Activated CD8-positive, alpha-beta T cell treated with anti-CD3 and anti-CD28 coated beads for 36 hours (primary cell): Measurements from ENCODE around the gene LSG1. TPM values are rescaled to one million over a fixed set of nuclear protein-coding genes. Genes with fewer than 3 reads are reported as not detected.

Experiments used
- ATAC-seq: fragments of 200-7000 bp; cut with Tn5 transposase; one replicate; pipeline ENCODE4 v1.10.0; 2021; ENCODE audit warnings: mild to moderate bottlenecking, moderate library complexity
- CTCF ChIA-PET: fragments of 350-600 bp; sonication (Branson Sonifier 250); formaldehyde crosslinking; loops from one replicate; lab custom pipeline; 2021; ENCODE audit warnings: antibody characterized with exemption; lab: Charles Lee
- POLR2A ChIA-PET: fragments of 350-600 bp; sonication (Branson Sonifier 250); formaldehyde crosslinking; loops from one replicate; lab custom pipeline; 2021; ENCODE audit warnings: antibody characterized with exemption; lab: Charles Lee
- DNase-seq: peaks from one replicate; pipeline ENCODE4 v3.0.0-alpha.2; 2020
- H3K27ac Mint-ChIP-seq: one replicate; pipeline ENCODE4 v1.8.0; 2021; ENCODE audit warnings: mild to moderate bottlenecking, mixed read lengths
- H3K27me3 Mint-ChIP-seq: one replicate; pipeline ENCODE4 v1.8.0; 2021; ENCODE audit warnings: mixed read lengths
- H3K36me3 Mint-ChIP-seq: one replicate; pipeline ENCODE4 v1.8.0; 2021; ENCODE audit warnings: low read depth, mixed read lengths
- H3K4me1 Mint-ChIP-seq: one replicate; pipeline ENCODE4 v1.8.0; 2021; ENCODE audit warnings: low read depth, mixed read lengths
- H3K4me3 Mint-ChIP-seq: one replicate; pipeline ENCODE4 v1.8.0; 2021; ENCODE audit warnings: mild to moderate bottlenecking, moderate library complexity, mixed read lengths
- H3K9me3 Mint-ChIP-seq: one replicate; pipeline ENCODE4 v1.8.0; 2021; ENCODE audit warnings: mixed read lengths
- intact Hi-C: fragments of 100-400 bp; cut with micrococcal nuclease; formaldehyde crosslinking; loops from one replicate; pipeline ENCODE4 v1.10.0; 2022
- total RNA-seq, 2 experiments: library from RNA; stranded (reverse); gene quantifications; one replicate each; pipeline ENCODE4 v1.2.3, GENCODE V29; 2021
- TF ChIP-seq, protein P1 (sequence below): fragments of 200-600 bp; IDR thresholded peaks from one replicate; pipeline ENCODE4 v1.8.0; 2022; ENCODE audit warnings: antibody characterized with exemption, mild to moderate bottlenecking

Gene LSG1
- total RNA-seq, 2 experiments from 2014 or later, result 36.5 to 41.3 TPM

DNA sequence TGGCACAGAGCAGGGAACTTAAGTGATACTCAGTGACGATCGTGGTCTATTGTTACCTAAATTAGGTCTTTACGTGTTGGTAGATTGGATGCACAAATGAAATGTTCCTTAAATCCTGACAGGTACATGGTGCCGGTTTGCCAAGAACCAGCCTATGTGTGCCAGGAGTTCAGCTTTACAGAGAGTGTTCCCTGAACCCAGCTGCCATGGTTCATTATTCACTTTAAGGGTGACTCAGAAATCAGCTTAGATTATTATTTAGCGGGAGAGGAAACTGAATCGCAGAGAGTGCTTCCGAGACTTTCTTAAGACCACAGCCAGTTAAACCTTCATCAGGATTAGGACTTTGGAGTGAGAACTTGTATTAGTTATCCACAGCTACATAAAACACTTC, 35.2 kb upstream of the LSG1 start:
- TF ChIP-seq, protein P1, sequence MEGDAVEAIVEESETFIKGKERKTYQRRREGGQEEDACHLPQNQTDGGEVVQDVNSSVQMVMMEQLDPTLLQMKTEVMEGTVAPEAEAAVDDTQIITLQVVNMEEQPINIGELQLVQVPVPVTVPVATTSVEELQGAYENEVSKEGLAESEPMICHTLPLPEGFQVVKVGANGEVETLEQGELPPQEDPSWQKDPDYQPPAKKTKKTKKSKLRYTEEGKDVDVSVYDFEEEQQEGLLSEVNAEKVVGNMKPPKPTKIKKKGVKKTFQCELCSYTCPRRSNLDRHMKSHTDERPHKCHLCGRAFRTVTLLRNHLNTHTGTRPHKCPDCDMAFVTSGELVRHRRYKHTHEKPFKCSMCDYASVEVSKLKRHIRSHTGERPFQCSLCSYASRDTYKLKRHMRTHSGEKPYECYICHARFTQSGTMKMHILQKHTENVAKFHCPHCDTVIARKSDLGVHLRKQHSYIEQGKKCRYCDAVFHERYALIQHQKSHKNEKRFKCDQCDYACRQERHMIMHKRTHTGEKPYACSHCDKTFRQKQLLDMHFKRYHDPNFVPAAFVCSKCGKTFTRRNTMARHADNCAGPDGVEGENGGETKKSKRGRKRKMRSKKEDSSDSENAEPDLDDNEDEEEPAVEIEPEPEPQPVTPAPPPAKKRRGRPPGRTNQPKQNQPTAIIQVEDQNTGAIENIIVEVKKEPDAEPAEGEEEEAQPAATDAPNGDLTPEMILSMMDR, result no peak
- ATAC-seq (no peak), DNase-seq (no peak)
- Mint-ChIP-seq H3K27me3 (peaks cover 2% of the 10 kb centered on the region), H3K9me3 (peaks cover 4% of the 10 kb centered on the region), H3K36me3 (no peaks in the 10 kb centered on the region), H3K27ac (no peak overlapping the region), H3K4me1 (no peaks in the 10 kb centered on the region), H3K4me3 (no peak overlapping the region)
- POLR2A ChIA-PET, result no interaction called here
- CTCF ChIA-PET, result interaction anchor here (0.8 to 1.5 kb wide), 2 partner anchors 13 to 25 kb away, joined by 3 to 4 read pairs; no protein-coding TSS in a partner anchor
- intact Hi-C loops, result no loop called here

DNA sequence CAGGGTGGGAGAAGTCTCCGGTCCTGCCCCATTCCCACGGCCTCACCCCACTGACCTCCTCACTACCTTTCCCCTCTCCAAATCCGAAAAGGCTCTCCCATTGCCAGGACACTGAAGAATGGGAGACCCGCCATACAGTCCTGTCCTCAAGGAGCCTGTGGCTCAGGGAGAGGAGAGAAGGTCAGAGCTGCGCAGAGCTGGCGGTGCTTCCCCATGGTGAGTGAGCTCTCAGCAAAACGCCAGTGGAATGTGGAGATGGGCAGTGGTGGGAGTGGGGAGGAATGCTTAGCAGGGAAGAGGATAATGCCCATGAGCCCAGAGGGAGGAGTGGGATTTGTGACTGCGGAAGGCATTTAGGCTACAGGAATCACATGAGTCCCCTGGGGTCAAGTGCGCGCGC, 33.8 kb upstream of the LSG1 start:
- CTCF ChIA-PET, result no interaction called here
- POLR2A ChIA-PET, result no interaction called here

DNA sequence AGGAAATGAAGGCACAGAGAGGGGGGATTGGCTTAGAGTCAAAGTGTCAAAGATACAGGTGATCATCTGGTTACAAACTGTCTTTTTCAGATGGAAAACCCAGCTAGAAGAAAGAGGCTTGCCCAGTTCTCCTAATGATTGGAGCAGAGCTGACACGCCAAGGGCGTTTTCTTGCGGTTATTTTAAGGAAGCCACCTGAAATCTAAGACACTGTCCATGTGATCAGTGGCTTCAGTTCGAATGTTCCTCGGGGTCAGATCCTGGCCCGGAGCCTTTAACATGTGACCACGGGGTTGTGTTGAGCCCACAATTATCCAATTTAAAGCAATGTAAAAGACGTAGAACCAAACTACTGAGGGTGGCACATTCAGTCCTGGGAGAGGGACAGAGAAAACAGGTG, 33.2 kb upstream of the LSG1 start:
- intact Hi-C loops, result no loop called here
- TF ChIP-seq, protein P1, result no peak
- no peaks in the 10 kb centered on the region for H3K4me1 Mint-ChIP-seq
- ChIA-PET CTCF (interaction anchor here (1.0 kb wide), 1 partner anchor 23 kb away, joined by 3 read pairs; no protein-coding TSS in a partner anchor), POLR2A (no interaction called here)
- no peaks in the 10 kb centered on the region for H3K36me3 Mint-ChIP-seq
- ATAC-seq, result no peak
- peaks cover 4% of the 10 kb centered on the region for H3K9me3 Mint-ChIP-seq
- H3K27me3 Mint-ChIP-seq, result peaks cover 2% of the 10 kb centered on the region
- H3K27ac Mint-ChIP-seq, result no peak overlapping the region
- H3K4me3 Mint-ChIP-seq, result no peak overlapping the region
- no peak for DNase-seq

More for the DNA sequence above, 33.8 kb upstream of the LSG1 start:
- ATAC-seq (no peak), DNase-seq (no peak)
- intact Hi-C loops, result no loop called here
- no peaks in the 10 kb centered on the region for H3K36me3 Mint-ChIP-seq
- peaks cover 4% of the 10 kb centered on the region for H3K9me3 Mint-ChIP-seq
- peaks cover 2% of the 10 kb centered on the region for H3K27me3 Mint-ChIP-seq
- H3K27ac Mint-ChIP-seq, result no peak overlapping the region
- TF ChIP-seq, protein P1, result no peak
- H3K4me3 Mint-ChIP-seq, result no peak overlapping the region
- H3K4me1 Mint-ChIP-seq, result no peaks in the 10 kb centered on the region

DNA sequence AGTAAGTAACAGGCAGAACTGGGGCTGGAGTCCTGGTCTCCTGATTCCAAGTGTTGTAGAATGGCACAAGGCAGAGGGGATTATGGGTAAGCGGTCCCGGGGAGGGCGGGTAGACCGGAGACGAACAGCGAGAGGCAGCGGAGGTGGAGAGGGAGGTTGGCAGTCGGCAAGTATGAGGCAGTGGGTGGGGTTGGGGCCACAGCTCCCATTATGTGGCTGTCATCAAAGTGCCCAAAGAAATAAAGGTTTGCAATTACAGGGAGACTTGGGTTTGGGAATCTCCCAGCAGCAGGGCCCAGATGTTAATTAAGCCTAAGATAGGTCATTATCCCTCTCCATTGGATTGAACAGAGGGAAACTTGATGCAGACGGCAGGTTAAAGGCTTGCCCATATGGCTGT, 30.6 kb upstream of the LSG1 start:
- H3K36me3 Mint-ChIP-seq, result peaks cover 2% of the 10 kb centered on the region
- ChIA-PET CTCF (no interaction called here), POLR2A (no interaction called here)
- ATAC-seq, result no peak
- peaks cover 2% of the 10 kb centered on the region for H3K27me3 Mint-ChIP-seq
- DNase-seq, result no peak
- H3K27ac Mint-ChIP-seq, result no peak overlapping the region
- H3K4me3 Mint-ChIP-seq, result no peak overlapping the region
- TF ChIP-seq, protein P1, result no peak
- H3K4me1 Mint-ChIP-seq, result no peaks in the 10 kb centered on the region
- H3K9me3 Mint-ChIP-seq, result peaks cover 10% of the 10 kb centered on the region
- intact Hi-C loops, result no loop called here

DNA sequence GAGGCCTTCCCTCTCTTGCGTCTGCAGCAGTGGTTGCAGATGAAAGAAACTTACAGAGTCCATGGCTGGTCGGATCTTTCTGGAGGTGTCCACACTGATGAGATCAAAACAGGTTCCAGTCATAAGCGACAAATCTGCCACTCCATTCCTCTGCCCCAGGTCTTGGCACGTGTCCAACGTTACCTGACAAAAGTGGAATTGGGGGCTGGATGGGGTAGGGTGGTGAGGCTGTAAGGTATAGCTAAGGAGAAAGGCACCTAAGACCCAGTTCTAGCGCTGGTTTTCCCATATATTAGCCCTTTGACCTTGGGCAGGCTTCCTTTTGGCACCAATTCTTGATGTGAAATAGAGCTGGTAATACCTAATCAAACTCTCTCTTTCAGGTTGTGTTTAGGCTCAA, 24.7 kb upstream of the LSG1 start:
- ATAC-seq (no peak), DNase-seq (no peak)
- no peaks in the 10 kb centered on the region for H3K4me1 Mint-ChIP-seq
- peaks cover 2% of the 10 kb centered on the region for H3K36me3 Mint-ChIP-seq
- H3K27me3 Mint-ChIP-seq, result no peaks in the 10 kb centered on the region
- H3K9me3 Mint-ChIP-seq, result peaks cover 10% of the 10 kb centered on the region
- ChIA-PET POLR2A (no interaction called here), CTCF (interaction anchor here (1.0 kb wide), 1 partner anchor 46 kb away, joined by 3 read pairs; no protein-coding TSS in a partner anchor)
- intact Hi-C loops, result no loop called here
- TF ChIP-seq, protein P1, result no peak
- no peak overlapping the region for H3K4me3 Mint-ChIP-seq
- H3K27ac Mint-ChIP-seq, result no peak overlapping the region
